ENCODE data around the gene OLIG2. TPM values are rescaled to one million over a fixed set of nuclear protein-coding genes. Genes with fewer than 3 reads are reported as not detected.

The OLIG2 gene
- total RNA-seq, 1 donor from 2014 or later, result 0.72 TPM

DNA sequence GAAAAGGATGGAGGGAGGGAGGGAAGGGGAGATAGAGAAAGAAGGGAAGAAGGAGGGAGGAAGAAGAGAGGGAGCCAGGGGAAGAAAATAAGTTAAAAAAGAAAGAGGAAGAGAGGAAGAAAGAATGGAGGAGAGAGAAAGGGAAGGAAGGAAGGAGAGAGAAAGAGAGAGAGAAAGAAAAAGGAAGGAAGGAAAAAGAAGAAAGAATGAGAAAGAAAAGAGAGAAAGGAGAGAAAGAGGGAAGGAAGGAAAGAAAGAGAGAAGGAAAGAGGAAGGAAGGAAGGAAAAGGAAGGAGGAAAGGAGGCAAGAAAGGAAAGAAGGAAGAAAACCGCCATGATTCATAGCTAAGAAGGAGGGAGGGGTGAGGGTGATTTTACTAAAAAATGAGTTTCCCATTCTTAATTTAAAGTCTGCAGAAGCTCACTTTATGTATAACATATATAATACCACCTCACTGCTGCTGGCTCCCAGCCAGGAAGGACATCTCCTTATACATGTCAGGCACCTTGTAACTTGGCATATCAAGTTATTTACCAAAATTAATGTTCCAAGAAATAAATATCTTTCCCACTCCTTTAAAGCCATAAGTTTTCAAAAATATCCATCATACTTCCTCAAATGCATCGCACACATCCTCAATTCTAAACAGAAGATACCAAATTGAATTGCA lies 46.0 kb upstream of the OLIG2 start:
- Mint-ChIP-seq H3K27ac (no peak overlapping the region), H3K9me3 (ENCODE audit: low read depth) (no peaks in the 10 kb centered on the region), H3K4me1 (ENCODE audit: low read depth) (peaks cover 10% of the 10 kb centered on the region), H3K36me3 (ENCODE audit: insufficient read depth) (no peaks in the 10 kb centered on the region), H3K27me3 (peaks cover 19% of the 10 kb centered on the region), H3K4me3 (ENCODE audit: low read depth) (no peak overlapping the region)
- DNase-seq (ENCODE audit: low spot score, unreplicated experiment), result no peak
- TF ChIP-seq, protein P1, sequence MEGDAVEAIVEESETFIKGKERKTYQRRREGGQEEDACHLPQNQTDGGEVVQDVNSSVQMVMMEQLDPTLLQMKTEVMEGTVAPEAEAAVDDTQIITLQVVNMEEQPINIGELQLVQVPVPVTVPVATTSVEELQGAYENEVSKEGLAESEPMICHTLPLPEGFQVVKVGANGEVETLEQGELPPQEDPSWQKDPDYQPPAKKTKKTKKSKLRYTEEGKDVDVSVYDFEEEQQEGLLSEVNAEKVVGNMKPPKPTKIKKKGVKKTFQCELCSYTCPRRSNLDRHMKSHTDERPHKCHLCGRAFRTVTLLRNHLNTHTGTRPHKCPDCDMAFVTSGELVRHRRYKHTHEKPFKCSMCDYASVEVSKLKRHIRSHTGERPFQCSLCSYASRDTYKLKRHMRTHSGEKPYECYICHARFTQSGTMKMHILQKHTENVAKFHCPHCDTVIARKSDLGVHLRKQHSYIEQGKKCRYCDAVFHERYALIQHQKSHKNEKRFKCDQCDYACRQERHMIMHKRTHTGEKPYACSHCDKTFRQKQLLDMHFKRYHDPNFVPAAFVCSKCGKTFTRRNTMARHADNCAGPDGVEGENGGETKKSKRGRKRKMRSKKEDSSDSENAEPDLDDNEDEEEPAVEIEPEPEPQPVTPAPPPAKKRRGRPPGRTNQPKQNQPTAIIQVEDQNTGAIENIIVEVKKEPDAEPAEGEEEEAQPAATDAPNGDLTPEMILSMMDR (IDR thresholded peaks at IDR 0.05; ENCODE audit: unreplicated experiment), result no peak

DNA sequence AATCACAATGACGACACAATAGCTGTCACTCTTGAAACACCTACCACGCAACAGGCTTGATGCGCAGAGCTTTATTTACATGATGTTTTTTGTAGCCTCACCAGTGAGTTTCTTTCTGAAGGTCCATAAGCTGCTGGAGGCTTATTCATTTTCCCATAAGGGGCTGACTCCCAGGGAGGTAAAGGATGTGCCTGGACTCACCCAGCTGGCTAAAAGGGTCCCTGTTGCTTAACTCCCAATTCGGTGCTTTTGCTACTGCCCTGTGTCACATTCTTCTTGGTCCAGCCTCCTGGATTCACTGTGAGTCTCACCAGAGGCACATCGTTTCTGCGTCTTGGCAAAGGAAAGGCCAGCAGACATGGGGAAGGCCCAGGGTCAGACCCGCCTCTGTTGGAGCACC lies 44.6 kb upstream of the OLIG2 start:
- DNase-seq (ENCODE audit: low spot score, unreplicated experiment), result no peak
- no peaks in the 10 kb centered on the region for H3K36me3 Mint-ChIP-seq (ENCODE audit: insufficient read depth)
- H3K4me3 Mint-ChIP-seq (ENCODE audit: low read depth), result no peak overlapping the region
- H3K4me1 Mint-ChIP-seq (ENCODE audit: low read depth), result peaks cover 10% of the 10 kb centered on the region
- no peak overlapping the region for H3K27ac Mint-ChIP-seq
- TF ChIP-seq, protein P1 (IDR thresholded peaks at IDR 0.05; ENCODE audit: unreplicated experiment), result no peak
- peaks cover 16% of the 10 kb centered on the region for H3K27me3 Mint-ChIP-seq
- H3K9me3 Mint-ChIP-seq (ENCODE audit: low read depth), result no peaks in the 10 kb centered on the region

DNA sequence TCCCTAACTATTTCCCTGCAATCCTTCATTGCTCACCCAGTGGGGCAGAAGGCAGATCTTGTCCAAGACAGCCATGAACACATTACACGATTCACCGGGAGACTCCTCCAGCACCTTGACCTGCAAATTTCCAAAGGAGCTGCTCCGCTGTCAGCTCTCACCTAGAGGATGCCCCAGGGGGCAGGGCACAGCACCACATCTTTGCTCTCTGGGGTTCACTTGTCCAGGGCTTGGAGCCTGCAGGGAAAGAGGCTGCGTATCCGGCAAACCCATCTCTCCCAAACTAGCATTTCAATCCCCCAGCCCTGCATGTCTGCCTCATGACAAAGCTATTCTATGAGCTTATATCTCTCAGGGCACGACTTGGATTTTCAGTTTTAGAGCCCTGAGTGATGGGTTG lies 35.1 kb upstream of the OLIG2 start:
- Mint-ChIP-seq H3K4me3 (ENCODE audit: low read depth) (no peak overlapping the region), H3K9me3 (ENCODE audit: low read depth) (no peaks in the 10 kb centered on the region), H3K27me3 (peaks cover 21% of the 10 kb centered on the region), H3K4me1 (ENCODE audit: low read depth) (peaks cover under 1% of the 10 kb centered on the region), H3K27ac (no peak overlapping the region), H3K36me3 (ENCODE audit: insufficient read depth) (no peaks in the 10 kb centered on the region)
- TF ChIP-seq, protein P1 (IDR thresholded peaks at IDR 0.05; ENCODE audit: unreplicated experiment), result no peak
- DNase-seq (ENCODE audit: low spot score, unreplicated experiment), result no peak

DNA sequence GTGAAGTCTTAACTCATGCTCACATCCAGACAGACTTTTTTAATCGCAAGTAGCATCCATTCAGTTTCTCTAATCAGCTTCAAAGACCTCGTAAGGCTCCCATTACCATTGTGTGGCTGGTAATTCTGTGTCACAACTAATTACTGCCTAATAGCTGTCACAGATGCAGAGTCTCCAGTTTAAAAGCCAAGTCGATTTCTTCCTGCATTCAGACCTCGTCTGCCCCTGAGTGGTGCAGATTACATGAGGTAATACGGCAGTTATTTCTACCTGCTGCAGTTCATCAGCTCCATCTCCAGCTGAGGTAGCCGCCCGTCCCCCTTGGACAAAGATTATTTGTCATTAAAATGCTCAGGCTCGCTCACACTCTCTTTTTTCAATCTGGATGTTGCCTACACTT lies 34.4 kb upstream of the OLIG2 start:
- no peak for DNase-seq (ENCODE audit: low spot score, unreplicated experiment)
- H3K36me3 Mint-ChIP-seq (ENCODE audit: insufficient read depth), result no peaks in the 10 kb centered on the region
- peaks cover 4% of the 10 kb centered on the region for H3K4me1 Mint-ChIP-seq (ENCODE audit: low read depth)
- H3K27ac Mint-ChIP-seq, result no peak overlapping the region
- H3K4me3 Mint-ChIP-seq (ENCODE audit: low read depth), result no peak overlapping the region
- TF ChIP-seq, protein P1 (IDR thresholded peaks at IDR 0.05; ENCODE audit: unreplicated experiment), result no peak
- no peaks in the 10 kb centered on the region for H3K9me3 Mint-ChIP-seq (ENCODE audit: low read depth)
- H3K27me3 Mint-ChIP-seq, result peaks cover 21% of the 10 kb centered on the region

DNA sequence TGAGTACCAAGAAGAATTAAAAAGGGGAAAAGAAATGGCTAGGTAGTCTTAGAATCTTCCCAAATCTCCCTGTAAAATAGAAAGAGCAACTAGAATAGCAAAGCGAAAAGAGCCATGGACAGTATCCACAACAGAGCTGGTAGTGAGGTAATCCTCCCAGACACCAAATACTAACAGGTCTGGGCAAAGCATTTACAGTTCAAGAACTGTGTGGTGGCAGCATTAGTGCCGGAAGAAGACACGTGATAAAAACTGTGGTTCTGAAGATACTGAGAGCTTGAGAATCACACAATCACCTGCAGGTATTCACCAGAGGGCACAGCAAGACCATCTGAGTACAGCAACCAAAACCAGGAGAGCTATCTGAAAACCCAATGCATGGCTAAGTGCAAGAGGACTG lies 31.8 kb upstream of the OLIG2 start:
- H3K9me3 Mint-ChIP-seq (ENCODE audit: low read depth), result peaks cover 5% of the 10 kb centered on the region
- peaks cover 10% of the 10 kb centered on the region for H3K4me1 Mint-ChIP-seq (ENCODE audit: low read depth)
- TF ChIP-seq, protein P1 (IDR thresholded peaks at IDR 0.05; ENCODE audit: unreplicated experiment), result no peak
- no peak overlapping the region for H3K4me3 Mint-ChIP-seq (ENCODE audit: low read depth)
- no peak overlapping the region for H3K27ac Mint-ChIP-seq
- H3K27me3 Mint-ChIP-seq, result peaks cover 21% of the 10 kb centered on the region
- no peak for DNase-seq (ENCODE audit: low spot score, unreplicated experiment)
- no peaks in the 10 kb centered on the region for H3K36me3 Mint-ChIP-seq (ENCODE audit: insufficient read depth)

All from progenitor cell of endocrine pancreas (in vitro differentiated cells).